Loucy (cell line): ENCODE data around the gene ATG2A.

Experiments
- H2AFZ ChIP-seq: fragments of 200-600 bp; sonication (generic); 2 replicates; pipeline ENCODE4 v1.6.0; 2016; ENCODE audit warnings: antibody characterized with exemption, mild to moderate bottlenecking, low read length, moderate library complexity
- H3F3A ChIP-seq: fragments of 200-600 bp; 2 replicates; pipeline ENCODE4 v1.6.0; 2016; ENCODE audit warnings: antibody characterized with exemption, low read depth, mild to moderate bottlenecking
- H3K27me3 ChIP-seq: fragments of 200-600 bp; sonication (generic); 2 replicates; pipeline ENCODE4 v1.6.1; 2014; ENCODE audit warnings: low read length, mild to moderate bottlenecking; ENCODE audit not compliant: insufficient read depth, poor library complexity, severe bottlenecking
- H3K36me3 ChIP-seq: fragments of 200-600 bp; sonication (generic); 2 replicates; pipeline ENCODE4 v1.6.1; 2016; ENCODE audit warnings: low read length; ENCODE audit not compliant: insufficient read depth
- H3K4me1 ChIP-seq: fragments of 200-600 bp; sonication (generic); 2 replicates; pipeline ENCODE4 v1.5.1; 2014; ENCODE audit warnings: low read length, mild to moderate bottlenecking; ENCODE audit not compliant: insufficient read depth, poor library complexity, severe bottlenecking
- H3K4me2 ChIP-seq: fragments of 200-600 bp; sonication (generic); 2 replicates; pipeline ENCODE4 v1.6.0; 2014; ENCODE audit warnings: antibody characterized with exemption, low read length, low read depth, mild to moderate bottlenecking; ENCODE audit not compliant: poor library complexity, severe bottlenecking
- H3K4me3 ChIP-seq: fragments of 200-600 bp; sonication (generic); 2 replicates; pipeline ENCODE4 v1.5.1; 2014; ENCODE audit warnings: low read length, mild to moderate bottlenecking, mixed read lengths; ENCODE audit not compliant: poor library complexity, severe bottlenecking
- H3K79me2 ChIP-seq: fragments of 200-600 bp; sonication (generic); 2 replicates; pipeline ENCODE4 v1.6.1; 2014; ENCODE audit warnings: low read length; ENCODE audit not compliant: insufficient read depth
- H3K9ac ChIP-seq: fragments of 200-600 bp; sonication (generic); 2 replicates; pipeline ENCODE4 v1.6.0; 2014; ENCODE audit warnings: mild to moderate bottlenecking, low read depth, low read length, moderate library complexity; ENCODE audit not compliant: poor library complexity, severe bottlenecking
- H3K9me2 ChIP-seq: fragments of 200-600 bp; sonication (generic); replicated peaks from 2 replicates; pipeline ENCODE4 v1.6.1; 2016; ENCODE audit warnings: low read depth, low read length, mixed read lengths
- H3K9me3 ChIP-seq: fragments of 200-600 bp; sonication (generic); 2 replicates; pipeline ENCODE4 v1.6.1; 2014; ENCODE audit warnings: mild to moderate bottlenecking, antibody characterized with exemption, low read length, low read depth; ENCODE audit not compliant: insufficient read depth
- H4K20me1 ChIP-seq: fragments of 200-600 bp; sonication (generic); 2 replicates; pipeline ENCODE4 v1.6.0; 2014; ENCODE audit warnings: antibody characterized with exemption, low read length, mild to moderate bottlenecking; ENCODE audit not compliant: insufficient read depth, poor library complexity, severe bottlenecking
- CTCF ChIP-seq: fragments of 200-600 bp; sonication (generic); conservative IDR thresholded peaks from 2 replicates; pipeline ENCODE4 v1.5.1; 2014; ENCODE audit warnings: mild to moderate bottlenecking, antibody characterized with exemption, low read length
- EZH2phosphoT487 ChIP-seq: fragments of 200-600 bp; IDR thresholded peaks from 2 replicates; pipeline ENCODE4 v1.6.1; 2018; ENCODE audit warnings: antibody characterized with exemption, mild to moderate bottlenecking, moderate library complexity, borderline replicate concordance

Gene ATG2A

GRCh38 chr11:64871492-64871891 lies 45.5 kb downstream of the ATG2A start:
- peaks cover 83% of the 10 kb centered on the region for H3K79me2 ChIP-seq
- H3K9me3 ChIP-seq: no peaks in the 10 kb centered on the region
- peak overlapping the region; percentile 89 for H3K4me2 ChIP-seq
- TF ChIP-seq CTCF (no peak), EZH2phosphoT487 (no peak)
- H3K4me1 ChIP-seq: peaks cover 58% of the 10 kb centered on the region
- H3F3A ChIP-seq: no peaks in the 10 kb centered on the region
- no peaks in the 10 kb centered on the region for H3K9me2 ChIP-seq
- no peaks in the 10 kb centered on the region for H3K27me3 ChIP-seq
- H3K9ac ChIP-seq: peak overlapping the region; percentile 63
- H2AFZ ChIP-seq: no peak overlapping the region
- H3K4me3 ChIP-seq: peak overlapping the region; percentile 63
- peaks cover 12% of the 10 kb centered on the region for H4K20me1 ChIP-seq
- H3K36me3 ChIP-seq: peaks cover 6% of the 10 kb centered on the region; the same call in 1 of the 2 replicates

GRCh38 chr11:64870893-64871466 lies 46.0 kb downstream of the ATG2A start:
- H3K9me2 ChIP-seq: no peaks in the 10 kb centered on the region
- H3K9ac ChIP-seq: peak overlapping the region; percentile 63
- no peak overlapping the region for H2AFZ ChIP-seq
- TF ChIP-seq EZH2phosphoT487: no peak
- no peak for TF ChIP-seq CTCF
- peaks cover 83% of the 10 kb centered on the region for H3K79me2 ChIP-seq
- H3K36me3 ChIP-seq: peaks cover 6% of the 10 kb centered on the region; the same call in 1 of the 2 replicates
- no peaks in the 10 kb centered on the region for H3K9me3 ChIP-seq
- H3F3A ChIP-seq: no peaks in the 10 kb centered on the region
- H3K27me3 ChIP-seq: no peaks in the 10 kb centered on the region
- H4K20me1 ChIP-seq: peaks cover 7% of the 10 kb centered on the region
- H3K4me3 ChIP-seq: peak overlapping the region; percentile 63
- peaks cover 52% of the 10 kb centered on the region for H3K4me1 ChIP-seq
- H3K4me2 ChIP-seq: peak overlapping the region; percentile 89

GRCh38 chr11:64870176-64870892 lies 46.7 kb downstream of the ATG2A start:
- Histone ChIP-seq H3K79me2 (peaks cover 83% of the 10 kb centered on the region), H3K9me2 (no peaks in the 10 kb centered on the region), H4K20me1 (peaks cover under 1% of the 10 kb centered on the region), H3K9me3 (no peaks in the 10 kb centered on the region), H3F3A (no peaks in the 10 kb centered on the region), H3K9ac (peak overlapping the region; percentile 63), H3K27me3 (no peaks in the 10 kb centered on the region), H3K4me1 (peaks cover 50% of the 10 kb centered on the region), H3K4me3 (peak overlapping the region; percentile 63), H3K4me2 (peak overlapping the region; percentile 89), H3K36me3 (peaks cover 6% of the 10 kb centered on the region; the same call in 1 of the 2 replicates), H2AFZ (no peak overlapping the region)
- TF ChIP-seq EZH2phosphoT487 (no peak), CTCF (0 out of 2 replicates have a peak, but pooled peaks have one; percentile 4)
